Mammary epithelial cell (primary cell): ENCODE measurements around the gene KCTD13.

ENCODE experiments used
- CTCF ChIP-seq, 2 donors: IDR thresholded peaks in 1 of 2; conservative IDR thresholded peaks in 1 of 2; 2 replicates each; pipeline ENCODE4 v1.5.1; 2011 to 2012; ENCODE audit warnings: inconsistent platforms in 2 of 2, low read length in 2 of 2, mild to moderate bottlenecking in 2 of 2, control low read depth in 1 of 2, low read depth in 1 of 2; ENCODE audit not compliant: insufficient read depth in 1 of 2; ENCODE audit errors: extremely low read depth in 1 of 2
- EZH2 ChIP-seq: IDR thresholded peaks from 2 replicates; pipeline ENCODE4 v1.6.1; 2012; ENCODE audit warnings: low read length, inconsistent platforms, borderline replicate concordance

- TF ChIP-seq CTCF (conservative IDR thresholded peaks at IDR 0.05 in 1 of 2, IDR thresholded peaks at IDR 0.05 in 1 of 2; ENCODE audit: extremely low read depth in 1 of 2, insufficient read depth in 1 of 2, low read depth in 1 of 2, low read length in 2 of 2): no peak
- no peak for TF ChIP-seq EZH2
These were observed 15.0 kb downstream of the KCTD13 start for GRCh38 chr16:29910819-29911675.
